IMR-90 (cell line): ENCODE data around the gene ANTXR1. TPM values are rescaled to one million over a fixed set of nuclear protein-coding genes. Genes with fewer than 3 reads are reported as not detected.

Experiments
- ATAC-seq: fragments of 200-7000 bp; cut with Tn5 transposase; 2 replicates; pipeline ENCODE4 v1.9.1; 2020; ENCODE audit warnings: low read depth, mild to moderate bottlenecking, moderate library complexity
- BruUV-seq: library from RNA; stranded (reverse); fragments of 400-500 nt; replicated peaks from 2 replicates; lab custom pipeline; 2021; lab: Mats Ljungman, UMichigan
- CTCF ChIA-PET: fragments of 300-600 bp; formaldehyde crosslinking; extraction: SDS; loops from one replicate; lab custom pipeline; 2021; ENCODE audit warnings: antibody characterized with exemption; lab: Yijun Ruan, JAX
- POLR2A ChIA-PET: fragments of 300-600 bp; sonication (Branson Sonifier 250); formaldehyde crosslinking; loops from one replicate; lab custom pipeline; 2022; ENCODE audit warnings: antibody characterized with exemption; ENCODE audit not compliant: unreplicated experiment; lab: Charles Lee
- DNase-seq: peaks from one replicate; pipeline ENCODE4 v3.0.0; 2013
- H2AFZ ChIP-seq: replicated peaks from 2 replicates; pipeline ENCODE3; 2013; ENCODE audit warnings: low read length, mild to moderate bottlenecking; ENCODE audit not compliant: poor library complexity
- H2AK5ac ChIP-seq: 2 replicates; pipeline ENCODE4 v1.6.1; 2013; ENCODE audit warnings: low read depth, low read length, inconsistent platforms
- H2AK9ac ChIP-seq: replicated peaks from 2 replicates; pipeline ENCODE3; 2013; ENCODE audit warnings: mild to moderate bottlenecking, low read depth, low read length, moderate library complexity; ENCODE audit not compliant: poor library complexity
- H2BK120ac ChIP-seq: 2 replicates; pipeline ENCODE4 v1.6.1; 2013; ENCODE audit warnings: low read depth, low read length, inconsistent platforms
- H2BK15ac ChIP-seq: 3 replicates; pipeline ENCODE4 v1.6.1; 2013; ENCODE audit warnings: low read depth, low read length, inconsistent platforms
- H2BK20ac ChIP-seq: 2 replicates; pipeline ENCODE4 v1.6.1; 2013; ENCODE audit warnings: low read depth, mild to moderate bottlenecking, inconsistent platforms, low read length, moderate library complexity
- H2BK5ac ChIP-seq: 2 replicates; pipeline ENCODE4 v1.6.1; 2013; ENCODE audit warnings: mild to moderate bottlenecking, low read depth, low read length, inconsistent platforms; ENCODE audit not compliant: poor library complexity, severe bottlenecking
- H3K14ac ChIP-seq: replicated peaks from 2 replicates; pipeline ENCODE4 v1.6.1; 2013; ENCODE audit warnings: low read depth, low read length, inconsistent platforms
- H3K18ac ChIP-seq: 2 replicates; pipeline ENCODE4 v1.6.1; 2013; ENCODE audit warnings: low read depth, low read length, control low read depth
- H3K23ac ChIP-seq: 2 replicates; pipeline ENCODE4 v1.6.1; 2013; ENCODE audit warnings: low read depth, low read length, inconsistent platforms
- H3K27ac ChIP-seq: 2 replicates; pipeline ENCODE4 v1.5.1; 2013; ENCODE audit warnings: mild to moderate bottlenecking, control low read depth, low read length; ENCODE audit not compliant: insufficient read depth
- H3K27me3 ChIP-seq: 2 replicates; pipeline ENCODE4 v1.6.1; 2013; ENCODE audit warnings: low read length; ENCODE audit not compliant: control insufficient read depth, insufficient read depth
- H3K36me3 ChIP-seq: 2 replicates; pipeline ENCODE4 v1.6.1; 2013; ENCODE audit warnings: low read length, mixed read lengths; ENCODE audit not compliant: control insufficient read depth, insufficient read depth
- H3K4ac ChIP-seq: 2 replicates; pipeline ENCODE4 v1.6.1; 2013; ENCODE audit warnings: low read depth, low read length, inconsistent platforms
- H3K4me1 ChIP-seq: 2 replicates; pipeline ENCODE4 v1.6.1; 2013; ENCODE audit warnings: low read length, mixed read lengths; ENCODE audit not compliant: control insufficient read depth, insufficient read depth
- H3K4me2 ChIP-seq: 2 replicates; pipeline ENCODE4 v1.6.1; 2013; ENCODE audit warnings: low read depth, mild to moderate bottlenecking, control low read depth, low read length, moderate library complexity
- H3K4me3 ChIP-seq: 2 replicates; pipeline ENCODE4 v1.5.1; 2013; ENCODE audit warnings: low read depth, mild to moderate bottlenecking, control low read depth, low read length, moderate library complexity; ENCODE audit not compliant: insufficient read depth
- H3K56ac ChIP-seq: 2 replicates; pipeline ENCODE4 v1.6.1; 2013; ENCODE audit warnings: low read length, inconsistent platforms; ENCODE audit not compliant: insufficient read depth; ENCODE audit errors: extremely low read depth
- H3K79me1 ChIP-seq, 2 experiments: 2 replicates each; pipeline ENCODE4 v1.6.1; 2013; ENCODE audit warnings: low read length in 2 of 2, inconsistent platforms in 1 of 2, low read depth in 1 of 2
- H3K9ac ChIP-seq: 2 replicates; pipeline ENCODE4 v1.6.1; 2013; ENCODE audit warnings: low read depth, low read length, control low read depth
- H3K9me1 ChIP-seq: 2 replicates; pipeline ENCODE4 v1.6.1; 2013; ENCODE audit warnings: low read length, inconsistent platforms; ENCODE audit not compliant: insufficient read depth
- H3K9me3 ChIP-seq: 2 replicates; pipeline ENCODE4 v1.6.1; 2013; ENCODE audit warnings: low read length; ENCODE audit not compliant: control insufficient read depth, insufficient read depth
- H4K20me1 ChIP-seq: 2 replicates; pipeline ENCODE4 v1.6.1; 2013; ENCODE audit warnings: low read length, inconsistent platforms; ENCODE audit not compliant: insufficient read depth
- H4K5ac ChIP-seq: 2 replicates; pipeline ENCODE4 v1.6.1; 2013; ENCODE audit warnings: mild to moderate bottlenecking, low read depth, low read length, control low read depth
- H4K8ac ChIP-seq, 2 experiments: 2 replicates each; pipeline ENCODE4 v1.6.1; 2013; ENCODE audit warnings: low read depth in 2 of 2, low read length in 2 of 2, control low read depth in 1 of 2, inconsistent platforms in 1 of 2
- H4K91ac ChIP-seq: 2 replicates; pipeline ENCODE4 v1.6.1; 2013; ENCODE audit warnings: low read depth, low read length, inconsistent platforms; ENCODE audit not compliant: insufficient read depth
- MAFK ChIP-seq: IDR thresholded peaks from 2 replicates; pipeline ENCODE4 v1.6.1; 2012; ENCODE audit warnings: low read depth, low read length, improper control_type of control experiment
- RAD21 ChIP-seq: IDR thresholded peaks from 2 replicates; pipeline ENCODE4 v1.6.1; 2012; ENCODE audit warnings: low read length, improper control_type of control experiment
- SMC3 ChIP-seq: fragments of 150-350 bp; IDR thresholded peaks from 2 replicates; pipeline ENCODE4 v1.6.1; 2016; ENCODE audit warnings: low read depth, mild to moderate bottlenecking, antibody characterized with exemption, low read length, moderate library complexity
- USF2 ChIP-seq: fragments of 150-350 bp; IDR thresholded peaks from 2 replicates; pipeline ENCODE4 v1.6.1; 2017; ENCODE audit warnings: mild to moderate bottlenecking, antibody characterized with exemption, low read length, low read depth
- whole genome bisulfite sequencing, 2 experiments: methylation state at CpG; one replicate each; pipeline versions ENCODE4 v1.1.5 to v1.1.7; 2013; ENCODE audit warnings: missing lambda C conversion rate in 2 of 2; ENCODE audit not compliant: insufficient read length in 1 of 2; ENCODE audit errors: extremely low coverage in 2 of 2; 5-methylcytosine and 5-hydroxymethylcytosine counted together
- dilution Hi-C: fragments of 300-500 bp; cut with HindIII; formaldehyde crosslinking; loops from one replicate; pipeline ENCODE4 v1.14.3; 2018; ENCODE audit warnings: low sequenced_read_pairs; ENCODE audit not compliant: unreplicated experiment
- in situ Hi-C: fragments of 300-500 bp; cut with MboI; formaldehyde crosslinking; loops from 3 replicates; pipeline ENCODE4 v1.14.3; 2019; ENCODE audit warnings: low sequenced_read_pairs, inconsistent platforms, mixed read lengths
- intact Hi-C: fragments of 100-400 bp; cut with micrococcal nuclease; formaldehyde crosslinking; loops from 2 replicates; pipeline ENCODE4 v1.10.0; 2022
- polyA plus RNA-seq, 3 experiments: library from polyadenylated mRNA; depleted of rRNA; stranded (reverse); fragments of >200 nt; gene quantifications; 2 replicates each; pipeline ENCODE4 v1.2.3, GENCODE V29; 2012; ENCODE audit warnings: low replicate concordance in 1 of 3
- total RNA-seq: library from RNA; depleted of rRNA; stranded (reverse); fragments of >200 nt; gene quantifications from 2 replicates; pipeline ENCODE4 v1.2.3, GENCODE V29; 2012

ANTXR1 gene
- total and polyA plus RNA-seq, 2 of the 4 experiments (the other 2 are of a cell fraction), result 27.2 to 36.9 TPM

GRCh38 chr2:69102041-69102593 lies 89.1 kb downstream of the ANTXR1 start:
- Histone ChIP-seq H3K56ac (no peak overlapping the region), H4K8ac (0 out of 4 replicates have a peak overlapping the region, but pooled peaks of 1 of the 2 experiments have one; percentile 10), H3K4me3 (no peak overlapping the region), H3K4me1 (peaks cover 6% of the 10 kb centered on the region), H3K9ac (no peak overlapping the region), H3K14ac (no peak overlapping the region), H2BK15ac (no peak overlapping the region), H3K27me3 (no peaks in the 10 kb centered on the region), H2AK9ac (no peak overlapping the region), H3K23ac (no peak overlapping the region), H3K4me2 (no peak overlapping the region), H3K9me1 (peaks cover 10% of the 10 kb centered on the region), H2BK20ac (no peak overlapping the region), H2BK120ac (no peak overlapping the region), H4K20me1 (no peaks in the 10 kb centered on the region), H3K9me3 (no peaks in the 10 kb centered on the region), H2AK5ac (no peak overlapping the region), H2AFZ (no peak overlapping the region), H3K79me1 (peaks cover 0 to 20% of the 10 kb centered on the region in 2 experiments; a peak in 3 of 4 replicates), H2BK5ac (no peak overlapping the region), H4K91ac (no peak overlapping the region), H3K4ac (no peak overlapping the region), H3K36me3 (peaks cover 45% of the 10 kb centered on the region), H4K5ac (no peak overlapping the region), H3K18ac (no peak overlapping the region), H3K27ac (no peak overlapping the region)
- dilution Hi-C loops (no loop called here), intact Hi-C loops (loop anchor here (5.0 kb wide), 1 partner anchor 50 kb away; no protein-coding TSS in a partner anchor), in situ Hi-C loops (no loop called here)
- BruUV-seq, result no TSS peak
- CTCF ChIA-PET, result interaction anchor here (0.5 kb wide), 1 partner anchor 78 kb away, joined by 3 read pairs; no protein-coding TSS in a partner anchor
- no peak for TF ChIP-seq MAFK
- TF ChIP-seq USF2, result no peak
- no peak for TF ChIP-seq SMC3
- no peak for TF ChIP-seq RAD21
- ATAC-seq, result no peak
- no peak for DNase-seq
- no CpG with 5 or more reads among the region's 3 CpGs for WGBS, 2 experiments
- POLR2A ChIA-PET, result no interaction called here
